Measurements from ENCODE around the gene INPP5K. TPM values are rescaled to one million over a fixed set of nuclear protein-coding genes. Genes with fewer than 3 reads are reported as not detected.

The INPP5K gene
- total RNA-seq, 1 experiment from 2014 or later: 29.4 TPM

- Histone ChIP-seq H4K8ac (replicated peaks; ENCODE audit: insufficient read length, low read depth, low read length) (no peak overlapping the region), H2BK12ac (ENCODE audit: insufficient read length, low read depth, low read length) (no peak overlapping the region), H3K9ac (ENCODE audit: extremely low read depth, insufficient read length, low read length) (no peak overlapping the region), H3K4me1 (ENCODE audit: insufficient read depth, low read length) (no peaks in the 10 kb centered on the region), H3K27ac (ENCODE audit: insufficient read length, low read depth, low read length) (no peak overlapping the region), H2BK20ac (ENCODE audit: low read depth, low read length, poor library complexity, severe bottlenecking) (no peak overlapping the region), H3K23me2 (ENCODE audit: insufficient read length, low read depth, low read length, poor library complexity, severe bottlenecking) (peaks cover 1% of the 10 kb centered on the region), H3K56ac (ENCODE audit: insufficient read length, low read depth, low read length) (no peak overlapping the region), H2BK15ac (ENCODE audit: low read depth, low read length) (no peak overlapping the region), H2AK5ac (ENCODE audit: insufficient read length, low read length) (no peak overlapping the region), H4K5ac (ENCODE audit: insufficient read length, low read depth, low read length) (no peak overlapping the region), H4K20me1 (ENCODE audit: control insufficient read depth, insufficient read depth, insufficient read length) (no peaks in the 10 kb centered on the region), H3K79me1 (ENCODE audit: insufficient read depth, low read depth, low read length, poor library complexity, severe bottlenecking) (no peaks in the 10 kb centered on the region), H3K4ac (ENCODE audit: low read depth, low read length) (no peak overlapping the region), H3K79me2 (ENCODE audit: insufficient read depth, low read length) (no peaks in the 10 kb centered on the region), H2AFZ (ENCODE audit: low read length) (no peak overlapping the region), H3K14ac (ENCODE audit: insufficient read depth, low read length) (no peak overlapping the region), H2BK5ac (ENCODE audit: insufficient read length, low read length) (no peak overlapping the region), H3K27me3 (ENCODE audit: insufficient read depth, low read length) (no peaks in the 10 kb centered on the region), H3T11ph (ENCODE audit: low read length) (no peak overlapping the region), H2BK120ac (ENCODE audit: low read depth, low read length, poor library complexity, severe bottlenecking) (no peak overlapping the region), H4K91ac (ENCODE audit: insufficient read length, low read depth, low read length) (no peak overlapping the region), H3K18ac (ENCODE audit: insufficient read length, low read depth, low read length) (no peak overlapping the region), H3K23ac (ENCODE audit: insufficient read length, low read depth, low read length) (no peak overlapping the region), H3K9me3 (ENCODE audit: control insufficient read depth, low read depth, low read length) (no peaks in the 10 kb centered on the region), H3K4me2 (ENCODE audit: insufficient read depth, insufficient read length, low read length) (no peak overlapping the region)
- Mint-ChIP-seq H3K27ac (peak overlapping the region in 2 of 3 experiments; percentile 35 to 68; a peak in 2 of 7 replicates), H3K27me3 (ENCODE audit: low read depth) (no peaks in the 10 kb centered on the region), H3K4me3 (peak overlapping the region in 1 of 2 experiments; percentile 18; a peak in 1 of 5 replicates), H3K9me3 (no peaks in the 10 kb centered on the region; a peak in 1 of 5 replicates), H3K36me3 (ENCODE audit: insufficient read depth in 1 of 3, low read depth in 3 of 3) (peaks cover 2 to 68% (median 59%) of the 10 kb centered on the region in 3 experiments; a peak in 6 of 7 replicates), H3K4me1 (peaks cover 10 to 19% of the 10 kb centered on the region in 2 experiments)
- DNase-seq: no peak
- no CpG with 5 or more reads among the region's 18 CpGs for WGBS (ENCODE audit: extremely low coverage, insufficient read length, low lambda C conversion rate)
- no peak for TF ChIP-seq CTCF (conservative IDR thresholded peaks at IDR 0.05)
These were observed 35.5 kb downstream of the INPP5K start for GRCh38 chr17:1480747-1481465.

All from H9 (cell line).